Measurements from ENCODE around the gene SPEF1. TPM values are rescaled to one million over a fixed set of nuclear protein-coding genes. Genes with fewer than 3 reads are reported as not detected.

Gene SPEF1
- total and polyA plus RNA-seq, 2 of the 13 experiments (the other 11 are each of a cell fraction or from before 2014, with no cell fraction given): 0.11 to 0.27 TPM

GRCh38 chr20:3820048-3820900, 39.0 kb upstream of the SPEF1 start, which contains the start of gene AP5S1 (continued):
- TF ChIP-seq ZNF616 (CRISPR knock-in tag; IDR thresholded peaks at IDR 0.05; ENCODE audit: low read depth) (peak; percentile 96; the same call in 1 of the 2 replicates), MAX (IDR thresholded peaks at IDR 0.05) (peak; percentile 90), ZSCAN25 (CRISPR knock-in tag; IDR thresholded peaks at IDR 0.05) (peak; percentile 73), ZBTB8A (CRISPR knock-in tag; IDR thresholded peaks at IDR 0.05; ENCODE audit: borderline replicate concordance, low read depth) (no peak; the same call in 1 of the 2 replicates), ZNF737 (CRISPR knock-in tag; IDR thresholded peaks at IDR 0.05; ENCODE audit: borderline replicate concordance) (no peak), ZC3H13 (CRISPR knock-in tag; IDR thresholded peaks at IDR 0.05) (peak; percentile 97), KLF6 (CRISPR knock-in tag; IDR thresholded peaks at IDR 0.05) (peak; percentile 97), HDAC6 (IDR thresholded peaks at IDR 0.05; ENCODE audit: low read depth, low read length) (no peak), ZNF441 (CRISPR knock-in tag; IDR thresholded peaks at IDR 0.05; ENCODE audit: borderline replicate concordance) (peak; percentile 85; the same call in 1 of the 2 replicates), TP53 (CRISPR knock-in tag; conservative IDR thresholded peaks at IDR 0.05) (peak; percentile 63), ZNF260 (CRISPR knock-in tag; IDR thresholded peaks at IDR 0.05; ENCODE audit: borderline replicate concordance, low read depth) (peak; percentile 70; the same call in 1 of the 2 replicates), MTF1 (CRISPR knock-in tag; IDR thresholded peaks at IDR 0.05) (peak; percentile 85), KDM4B (CRISPR knock-in tag; IDR thresholded peaks at IDR 0.05) (peak; percentile 50; the same call in 1 of the 2 replicates), ZMYM3 (CRISPR knock-in tag; IDR thresholded peaks at IDR 0.05) (peak; percentile 40), KAT7 (CRISPR knock-in tag; IDR thresholded peaks at IDR 0.05; ENCODE audit: borderline replicate concordance) (peak; percentile 98), ZBTB33 (CRISPR knock-in tag; IDR thresholded peaks at IDR 0.05) (peak; percentile 84), ZNF567 (CRISPR knock-in tag; IDR thresholded peaks at IDR 0.05; ENCODE audit: borderline replicate concordance) (peak; percentile 83; the same call in 1 of the 2 replicates), MTA3 (CRISPR knock-in tag; IDR thresholded peaks at IDR 0.05) (no peak), FOXO1 (CRISPR knock-in tag; IDR thresholded peaks at IDR 0.05) (peak; percentile 59), ZBTB39 (CRISPR knock-in tag; IDR thresholded peaks at IDR 0.05) (peak; percentile 86; the same call in 1 of the 2 replicates), DR1 (CRISPR knock-in tag; IDR thresholded peaks at IDR 0.05) (peak; percentile 80; the same call in 1 of the 2 replicates), CBX2 (IDR thresholded peaks at IDR 0.05; ENCODE audit: low read depth, low read length) (no peak), CBX2 (CRISPR knock-in tag; IDR thresholded peaks at IDR 0.05; ENCODE audit: low read depth) (no peak; the same call in 1 of the 2 replicates), SNRNP70 (IDR thresholded peaks at IDR 0.05; ENCODE audit: low read depth, low read length) (no peak), NFIB (CRISPR knock-in tag; IDR thresholded peaks at IDR 0.05; ENCODE audit: borderline replicate concordance) (no peak)
